Posterior vena cava (tissue), 2 donors: Measurements from ENCODE around the gene PPP1R17. TPM values are rescaled to one million over a fixed set of nuclear protein-coding genes. Genes with fewer than 3 reads are reported as not detected.

Source experiments
- DNase-seq: peaks from one replicate; pipeline ENCODE4 v3.0.0-alpha.2; 2020; ENCODE audit warnings: low spot score
- intact Hi-C, 2 donors: fragments of 100-400 bp; cut with DNase I; formaldehyde crosslinking; loops; one replicate each; pipeline versions ENCODE4 v1.14.1 to v1.14.2; 2022 to 2023
- long read RNA-seq, 2 donors: library from polyadenylated mRNA; unstranded; transcript quantifications; one replicate each; pipeline ENCODE4 v2.0.0, GENCODE V29; 2020 to 2021
- total RNA-seq, 2 donors: library from RNA; stranded (reverse); fragmentation: NEBNext Ultra II Directional; extraction: Animal tissue kit (Norgen Biotek cat#: 25700); gene quantifications; one replicate each; pipeline ENCODE4 v1.2.1, GENCODE V29; 2021
- donor health status: DM: yes; HTN: yes; CAD: no.
- donor health status: DM: yes; HTN: yes; CAD: no.

Gene PPP1R17
- total RNA-seq: not detected
- long read RNA-seq, donor 1, partial matches to known transcripts: 0 of 2 reads
- long read RNA-seq, donor 1, other reads (novel, unspliced or antisense): 2 of 2 reads
- long read RNA-seq, donor 2: 0 reads

DNA sequence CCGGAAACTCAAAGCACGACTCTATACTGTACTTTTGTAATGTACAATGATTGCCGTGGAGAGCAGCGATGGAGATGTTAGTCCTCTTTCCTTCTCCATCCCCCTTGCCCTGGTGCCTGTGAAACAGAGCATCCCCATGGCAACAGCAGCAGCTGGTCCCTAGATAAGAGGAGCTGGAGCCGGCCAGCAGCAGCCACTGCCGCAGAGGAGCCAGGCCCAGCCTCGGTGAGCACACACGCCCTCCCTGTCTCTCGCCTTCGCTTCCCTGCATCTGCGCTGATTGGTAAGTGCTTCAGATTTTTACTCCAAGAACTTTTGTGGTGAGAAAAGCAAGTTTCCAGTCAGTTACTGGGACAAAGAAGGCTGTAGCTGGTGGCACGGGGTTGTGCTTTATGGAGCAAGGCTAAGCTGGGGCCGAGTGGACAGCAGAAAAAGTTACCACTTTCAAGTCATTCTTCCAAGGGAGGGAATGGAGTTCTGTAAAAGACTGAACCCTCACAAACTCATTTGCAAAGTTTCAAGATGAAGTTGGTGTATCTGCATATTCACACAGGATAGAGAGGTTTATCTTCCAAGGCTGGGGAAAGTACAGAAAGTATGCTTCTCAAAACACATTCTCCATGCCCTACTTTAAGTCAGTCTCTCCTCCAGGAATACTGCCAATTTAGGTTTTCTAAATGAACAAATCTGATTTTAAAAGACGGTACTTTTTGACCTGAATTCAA, at the start of gene PPP1R17:
PPP1R17 (plus strand) TSS at position 192 of the 725 bp plus-strand sequence. CDS start 5,227 bp downstream, outside the sequence.
- intact Hi-C loops: no loop called here
- DNase-seq: no peak

DNA sequence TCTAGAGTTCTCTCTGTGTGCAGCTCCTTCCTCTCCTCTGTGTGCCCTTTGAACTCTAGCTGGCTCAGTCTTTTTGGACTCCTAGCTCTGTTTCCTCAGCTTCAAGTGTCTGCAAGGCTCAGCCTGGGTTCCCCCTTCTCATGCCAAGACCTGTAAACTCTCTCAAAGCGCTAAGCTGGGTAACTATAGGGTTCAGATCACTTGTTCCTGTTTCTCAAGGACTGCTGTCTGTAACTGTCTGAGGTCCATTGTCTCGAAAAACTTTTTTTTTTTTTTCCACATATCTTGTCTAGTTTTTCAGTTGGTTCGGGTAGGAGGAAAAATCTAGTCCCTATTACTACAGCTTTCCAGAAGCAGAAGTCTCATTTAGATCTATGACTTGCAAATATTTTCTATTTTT, 46.6 kb upstream of the PPP1R17 start:
- no peak for DNase-seq
- intact Hi-C loops: no loop called here

GRCh38 chr7:31642681-31643115, 44.3 kb upstream of the PPP1R17 start:
- intact Hi-C loops: no loop called here
- DNase-seq: no peak

- intact Hi-C loops: no loop called here
- no peak for DNase-seq
These were observed 40.1 kb upstream of the PPP1R17 start for GRCh38 chr7:31646942-31647341.

DNA sequence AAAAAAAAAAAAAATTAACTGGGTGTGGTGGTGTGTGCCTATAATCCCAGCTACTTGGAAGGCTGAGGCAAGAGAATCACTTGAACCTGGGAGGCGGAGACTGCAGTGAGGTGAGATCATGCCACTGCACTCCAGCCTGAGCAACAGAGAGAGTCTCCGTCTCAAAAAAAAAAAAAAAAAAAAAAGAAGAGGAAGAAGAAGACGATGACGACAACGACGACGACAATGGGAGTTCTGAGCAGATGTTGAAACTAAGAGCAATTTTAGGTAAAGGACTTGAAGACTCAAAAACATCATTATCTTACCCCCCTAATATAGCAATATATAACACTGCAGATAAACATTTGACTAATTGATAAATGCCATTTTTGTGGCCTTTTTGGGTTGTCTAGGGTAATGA, 39.5 kb upstream of the PPP1R17 start:
- DNase-seq: no peak
- intact Hi-C loops: no loop called here

GRCh38 chr7:31648288-31648687, 38.7 kb upstream of the PPP1R17 start:
- intact Hi-C loops: no loop called here
- no peak for DNase-seq

GRCh38 chr7:31648880-31649279, 38.1 kb upstream of the PPP1R17 start:
- intact Hi-C loops: no loop called here

DNA sequence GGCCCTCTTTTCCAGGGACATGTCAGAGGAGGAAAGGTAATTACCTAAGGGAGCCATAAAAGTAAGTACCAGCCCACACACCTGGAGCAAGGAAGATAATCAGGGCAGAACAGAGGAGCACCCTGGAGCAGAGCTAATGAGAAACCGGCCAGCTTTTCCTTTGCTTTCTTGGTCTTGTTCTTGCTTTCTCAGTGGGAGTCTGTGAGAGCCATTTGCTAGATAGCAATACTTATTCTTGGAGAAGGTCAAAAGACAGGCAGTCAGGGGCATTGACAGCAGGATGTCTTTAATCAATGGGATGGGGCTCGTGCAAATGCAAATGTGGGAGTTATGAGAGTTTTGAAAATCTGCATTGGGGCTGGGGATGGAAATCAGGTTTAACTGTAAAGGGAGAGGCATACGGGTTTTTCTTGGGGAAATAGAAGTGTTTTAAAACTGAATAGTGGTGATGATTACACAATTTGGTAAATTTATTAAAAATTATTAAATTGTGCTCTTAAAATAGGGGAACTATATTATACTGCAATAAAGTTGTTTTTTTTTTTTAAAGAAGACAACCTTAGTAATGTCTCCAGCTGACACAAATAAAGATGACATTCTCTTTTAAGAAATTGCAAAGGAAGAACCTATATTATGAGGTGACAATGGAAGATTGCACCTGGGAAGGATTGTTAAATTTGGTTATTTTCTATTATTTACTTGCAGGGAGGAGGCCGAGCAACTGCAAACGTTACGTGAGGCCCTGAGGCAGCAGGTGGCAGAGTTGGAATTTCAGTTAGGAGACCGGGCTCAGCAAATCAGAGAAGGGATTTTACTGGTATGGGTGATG, 35.6 kb upstream of the PPP1R17 start:
- DNase-seq: no peak
- intact Hi-C loops: loop anchor here in 1 of 2 donors (10.0 kb wide), 1 partner anchor 733 kb away; no protein-coding TSS in a partner anchor

More at GRCh38 chr7:31648880-31649279, 38.1 kb upstream of the PPP1R17 start:
- DNase-seq: no peak

- no peak for DNase-seq
- intact Hi-C loops: loop anchor here in 1 of 2 donors (10.0 kb wide), 1 partner anchor 733 kb away; no protein-coding TSS in a partner anchor
These were observed 35.0 kb upstream of the PPP1R17 start for GRCh38 chr7:31652063-31652326.

- intact Hi-C loops: no loop called here
- no peak for DNase-seq
These were observed 23.9 kb upstream of the PPP1R17 start for GRCh38 chr7:31663072-31663471.

DNA sequence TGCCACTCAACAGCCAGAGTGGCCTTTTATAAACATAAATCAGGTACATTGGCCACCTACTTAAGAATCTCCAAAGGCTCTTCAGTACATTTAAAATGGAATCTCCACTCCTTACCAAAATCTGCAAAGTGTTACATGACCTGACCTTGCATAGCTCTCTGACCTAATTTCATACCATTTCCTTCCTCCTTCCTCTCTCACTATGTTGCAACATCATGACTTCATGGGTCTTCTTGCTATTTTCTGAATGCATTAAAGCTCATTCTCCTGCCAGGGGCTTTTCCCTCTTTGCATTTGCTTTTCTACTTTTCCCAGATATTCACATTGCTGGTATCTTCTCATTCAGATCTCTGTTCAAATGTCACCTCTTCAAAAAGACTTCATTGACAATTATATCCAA, 22.1 kb upstream of the PPP1R17 start:
- intact Hi-C loops: no loop called here
- no peak for DNase-seq

- intact Hi-C loops: no loop called here
- DNase-seq: no peak
These were observed 21.5 kb upstream of the PPP1R17 start for GRCh38 chr7:31665546-31665945.

GRCh38 chr7:31669461-31669860, 17.6 kb upstream of the PPP1R17 start:
- DNase-seq: no peak
- intact Hi-C loops: no loop called here

DNA sequence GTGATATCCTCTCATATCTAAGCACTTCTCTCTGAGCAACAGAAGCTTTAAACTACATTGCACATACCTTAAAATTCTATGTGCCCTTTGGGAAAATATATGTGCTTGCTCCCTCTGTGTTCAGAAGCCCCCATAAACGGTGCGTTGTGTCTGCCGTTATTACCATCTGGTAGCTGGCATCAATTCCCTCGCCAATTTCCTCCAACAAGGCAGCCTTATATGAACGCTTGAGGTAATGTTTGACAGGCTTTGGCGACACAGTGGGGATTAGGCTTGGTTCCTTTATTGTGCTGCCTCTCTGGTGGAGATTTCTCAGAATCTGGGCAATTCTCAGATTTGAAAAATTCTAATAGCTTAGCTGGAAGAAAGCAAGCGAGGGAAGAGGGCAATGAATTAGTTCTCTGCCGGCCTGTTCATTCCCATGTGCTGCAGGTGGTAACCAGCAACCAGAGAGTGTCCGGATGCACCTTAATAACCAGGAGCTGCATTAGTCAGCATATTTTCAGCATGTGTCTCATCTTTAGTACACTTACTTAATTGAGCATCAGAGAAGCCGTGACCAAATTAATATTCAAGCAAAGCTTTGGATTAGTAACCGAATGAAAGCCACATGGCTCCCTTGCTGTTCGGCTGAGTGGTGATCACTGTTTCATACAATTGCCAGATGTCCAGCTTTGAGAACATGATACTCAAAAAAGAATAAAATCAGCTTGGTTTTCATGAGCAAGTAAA, 7.3 kb upstream of the PPP1R17 start:
- DNase-seq: no peak
- intact Hi-C loops: no loop called here

DNA sequence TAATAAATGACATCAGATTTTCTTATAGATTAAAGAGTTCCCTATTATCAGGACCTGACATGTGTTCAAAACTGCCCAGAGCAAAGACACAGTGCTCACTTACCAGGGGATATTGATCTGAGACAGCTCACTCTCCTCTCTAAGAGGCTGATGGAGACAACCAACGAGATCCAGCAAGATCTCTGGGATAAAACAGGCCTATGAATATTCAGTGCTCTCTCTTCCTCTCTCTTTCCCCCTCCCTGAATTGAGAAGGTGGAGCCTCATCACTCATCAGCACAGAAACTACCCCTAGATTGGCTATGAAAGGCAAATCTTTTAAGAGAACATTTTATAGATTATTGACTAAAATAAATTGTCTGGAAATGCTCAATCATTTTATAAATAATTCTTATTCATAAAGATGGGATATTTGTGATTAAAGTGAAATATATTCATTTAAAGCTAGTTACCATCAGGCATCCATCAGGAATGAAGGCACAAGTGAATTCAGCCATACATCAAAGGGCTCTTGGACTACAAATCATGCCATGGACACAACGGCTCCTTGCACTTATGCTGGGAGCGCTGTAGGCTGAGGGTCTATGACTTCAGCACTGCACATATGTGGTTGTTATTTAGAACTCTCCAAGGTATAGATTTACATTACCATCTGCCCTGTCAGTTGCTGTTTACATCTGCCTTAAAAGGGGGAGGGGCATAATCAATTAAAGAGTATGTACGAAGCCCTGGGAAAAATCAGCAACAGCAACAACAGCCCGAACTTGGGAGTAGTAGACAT, 3.4 kb upstream of the PPP1R17 start:
- no peak for DNase-seq
- intact Hi-C loops: no loop called here

GRCh38 chr7:31688372-31688771, 1.4 kb downstream of the PPP1R17 start:
- DNase-seq: no peak
- intact Hi-C loops: no loop called here

- intact Hi-C loops: no loop called here
- no peak for DNase-seq
These were observed 2.0 kb downstream of the PPP1R17 start for GRCh38 chr7:31688996-31689395.

DNA sequence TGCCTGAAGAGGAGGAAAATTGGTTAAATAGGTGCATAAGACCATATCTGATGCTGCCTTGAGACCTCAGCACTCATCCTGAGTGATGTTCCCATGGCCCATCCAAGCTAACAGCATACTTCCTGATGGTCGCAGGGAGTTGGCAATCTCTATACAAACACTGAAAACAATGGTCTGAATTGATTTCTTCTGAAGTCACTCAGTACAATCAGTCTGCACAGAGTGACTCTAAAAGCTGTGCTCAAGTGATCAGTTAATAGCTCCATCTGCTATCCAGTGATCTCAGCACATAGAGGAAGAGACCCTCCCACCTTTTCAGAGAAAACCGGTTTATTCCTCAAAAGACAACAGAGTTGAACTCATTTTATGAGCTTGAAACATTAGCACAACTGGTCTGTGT, 3.9 kb downstream of the PPP1R17 start:
- intact Hi-C loops: no loop called here
- DNase-seq: no peak

DNA sequence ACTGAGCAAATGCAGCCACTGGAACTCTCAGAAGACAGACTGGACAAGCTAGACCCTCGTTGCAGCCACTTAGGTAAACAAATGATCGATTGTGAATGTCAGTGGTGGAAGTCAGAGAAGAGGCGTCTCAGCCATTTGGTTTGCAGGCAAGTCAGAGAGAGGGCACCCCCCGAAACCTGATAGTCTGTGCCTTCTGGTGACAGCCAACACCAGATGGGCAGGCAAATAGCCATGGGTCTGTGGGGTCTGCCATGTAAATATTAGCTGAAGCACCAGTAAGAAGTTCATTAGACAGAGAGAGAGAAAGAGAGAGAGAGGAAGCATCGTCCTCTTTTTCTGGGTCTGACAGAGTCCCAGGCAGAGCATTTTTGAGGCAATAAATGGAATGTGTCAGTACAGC, 5.4 kb downstream of the PPP1R17 start:
- no peak for DNase-seq
- intact Hi-C loops: no loop called here
